22Rv1 (cell line): ENCODE results near the gene RAB33B.

Source experiments
- CTCF ChIP-seq: fragments of 450-650 bp; IDR thresholded peaks from 2 replicates; pipeline ENCODE4 v1.5.1; 2017; ENCODE audit warnings: mild to moderate bottlenecking
- ZFX ChIP-seq: fragments of 450-650 bp; IDR thresholded peaks from 2 replicates; pipeline ENCODE4 v1.6.1; 2017; ENCODE audit warnings: antibody characterized with exemption, borderline replicate concordance

GRCh38 chr4:139488442-139488841 lies 34.5 kb downstream of the RAB33B start:
- no peak for TF ChIP-seq CTCF
- no peak for TF ChIP-seq ZFX
